K562 (cell line): Measurements from ENCODE around the gene ANKRD16. TPM values are rescaled to one million over a fixed set of nuclear protein-coding genes. Genes with fewer than 3 reads are reported as not detected.

Experiments
- CCAR2 ChIP-seq: fragments of 200-400 bp; formaldehyde crosslinking; IDR thresholded peaks from 2 replicates; pipeline ENCODE4 v1.6.1; 2017; ENCODE audit warnings: mild to moderate bottlenecking, low read depth, low read length
- FOS ChIP-seq: IDR thresholded peaks from 3 replicates; pipeline ENCODE4 v1.6.1; 2011; ENCODE audit not compliant: insufficient read length; ENCODE audit errors: extremely low read depth
- FOXA3 ChIP-seq, 2 experiments: fragments of 450-650 bp in 1 of 2; sonication (generic) in 1 of 2; formaldehyde crosslinking; IDR thresholded peaks in 1 of 2; conservative IDR thresholded peaks in 1 of 2; 2 replicates each; pipeline versions ENCODE4 v1.4.0 to v1.8.0; 2020 to 2022; ENCODE audit warnings: mild to moderate bottlenecking in 2 of 2, missing genetic modification reagents in 1 of 2
- RBM15 ChIP-seq: fragments of 200-400 bp; formaldehyde crosslinking; IDR thresholded peaks from 2 replicates; pipeline ENCODE4 v1.6.1; 2018; ENCODE audit warnings: mild to moderate bottlenecking, low read length, moderate library complexity; ENCODE audit not compliant: insufficient read depth
- RBM17 ChIP-seq: fragments of 200-400 bp; formaldehyde crosslinking; IDR thresholded peaks from 2 replicates; pipeline ENCODE4 v1.6.1; 2017; ENCODE audit warnings: low read depth, mild to moderate bottlenecking, low read length, borderline replicate concordance
- RNF219 ChIP-seq: fragments of 250-450 bp; sonication (Bioruptor Pico); IDR thresholded peaks from 2 replicates; pipeline ENCODE4 v1.5.0; 2022; ENCODE audit warnings: mild to moderate bottlenecking
- SAP30 ChIP-seq: fragments of 200-600 bp; sonication (generic); IDR thresholded peaks from 2 replicates; pipeline ENCODE4 v1.6.1; 2012; ENCODE audit warnings: borderline replicate concordance, low read depth, mild to moderate bottlenecking, moderate library complexity, low read length, control low read depth, inconsistent platforms; ENCODE audit not compliant: insufficient read depth, poor library complexity, severe bottlenecking
- SIN3B ChIP-seq: fragments of 450-650 bp; IDR thresholded peaks from 2 replicates; pipeline ENCODE4 v1.6.1; 2017; ENCODE audit warnings: low read depth, mild to moderate bottlenecking, moderate library complexity
- ZBTB17 ChIP-seq: fragments of 450-650 bp; formaldehyde crosslinking; IDR thresholded peaks from 2 replicates; pipeline ENCODE4 v1.4.0; 2020; ENCODE audit warnings: mild to moderate bottlenecking
- ZNF263 ChIP-seq: sonication (generic); formaldehyde crosslinking; IDR thresholded peaks from 2 replicates; pipeline ENCODE4 v1.8.0; 2022; ENCODE audit warnings: mild to moderate bottlenecking, missing genetic modification reagents, borderline replicate concordance
- ZSCAN29 ChIP-seq: fragments of 450-650 bp; IDR thresholded peaks from 2 replicates; pipeline ENCODE4 v1.6.1; 2017
- polyA plus RNA-seq, 8 experiments: library from polyadenylated mRNA; depleted of rRNA in 4 of 8; stranded (reverse) in 5 of 8; unstranded in 3 of 8; fragments of >200 nt; fragmentation: Nextera tagmentation in 2 of 8; fragmentation: Illumina TruSeq in 1 of 8; extraction: Ambion mirVana in 2 of 8; extraction: Trizol in 1 of 8; gene quantifications; 2 replicates each; pipeline versions ENCODE4 v1.2.1 to v1.2.3, GENCODE V29; 2011 to 2014; ENCODE audit warnings: inconsistent platforms in 1 of 8, missing spikeins in 1 of 8
- total RNA-seq, 7 experiments: library from RNA; depleted of rRNA in 6 of 7; stranded (reverse); fragments of >200 nt in 6 of 7; fragmentation: Illumina TruSeq in 2 of 7; extraction: Trizol in 2 of 7; gene quantifications; 2 replicates each; pipeline versions ENCODE4 v1.2.1 to v1.2.3, GENCODE V29; 2011 to 2021; ENCODE audit warnings: low replicate concordance in 1 of 7
- TF ChIP-seq, protein P1 (sequence below): fragments of 200-800 bp; sonication (Bioruptor generic); IDR thresholded peaks from 2 replicates; pipeline ENCODE4 v1.6.1; 2017; ENCODE audit warnings: missing genetic modification characterization, missing compliant biosample characterization
- TF ChIP-seq, protein P2 (sequence below): fragments of 250-450 bp; sonication (Bioruptor Pico); IDR thresholded peaks from 2 replicates; pipeline ENCODE4 v1.5.1; 2021; ENCODE audit warnings: mild to moderate bottlenecking
- TF ChIP-seq, protein P3 (sequence below): fragments of 250-450 bp; sonication (Bioruptor Pico); IDR thresholded peaks from 2 replicates; pipeline ENCODE4 v1.4.0; 2020

ANKRD16 gene
- total and polyA plus RNA-seq, 9 of the 15 experiments (the other 6 are each of a cell fraction or from before 2014, with no cell fraction given), result 1.5 to 16.0 (median 9.5) TPM

DNA sequence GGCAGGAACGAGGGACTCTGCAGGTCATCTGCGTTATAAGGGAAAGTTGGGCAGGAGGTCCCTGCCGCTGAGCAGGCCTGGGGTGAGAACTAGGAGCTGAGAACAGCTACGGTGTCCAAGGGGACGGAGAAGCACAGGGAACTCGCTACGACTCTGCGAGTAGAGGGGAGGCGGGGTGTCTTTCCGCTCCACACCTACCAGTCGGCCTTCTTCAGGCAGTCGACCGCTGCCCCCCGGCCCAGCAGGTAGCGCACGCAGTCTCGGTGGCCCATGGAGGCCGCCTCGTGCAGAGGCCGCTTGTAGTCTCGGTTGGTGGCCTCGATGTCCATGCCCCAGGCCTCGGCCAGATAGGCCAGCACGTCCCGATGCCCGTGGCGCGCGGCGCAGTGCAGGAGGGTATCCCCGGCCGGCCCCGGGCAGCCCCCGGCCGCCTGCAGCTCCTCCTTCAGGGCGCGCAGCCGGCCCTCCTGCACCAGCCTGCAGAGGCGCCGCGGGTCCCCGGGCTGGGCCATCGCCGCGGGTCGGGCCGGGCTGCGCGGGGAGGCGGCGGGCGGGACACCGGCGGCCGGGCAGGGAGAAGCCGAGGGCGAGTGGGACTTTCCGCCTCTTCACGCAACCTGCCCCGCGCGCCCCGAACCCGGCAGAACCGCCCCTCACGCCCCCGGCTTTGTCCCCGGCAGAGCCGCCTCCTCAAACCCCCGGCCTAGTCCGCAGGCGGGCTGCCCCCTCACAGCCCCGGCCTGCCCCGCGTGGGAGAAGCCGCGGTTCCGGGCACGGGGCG lies 660 bp downstream of the ANKRD16 start (continued):
- TF ChIP-seq, protein P1, sequence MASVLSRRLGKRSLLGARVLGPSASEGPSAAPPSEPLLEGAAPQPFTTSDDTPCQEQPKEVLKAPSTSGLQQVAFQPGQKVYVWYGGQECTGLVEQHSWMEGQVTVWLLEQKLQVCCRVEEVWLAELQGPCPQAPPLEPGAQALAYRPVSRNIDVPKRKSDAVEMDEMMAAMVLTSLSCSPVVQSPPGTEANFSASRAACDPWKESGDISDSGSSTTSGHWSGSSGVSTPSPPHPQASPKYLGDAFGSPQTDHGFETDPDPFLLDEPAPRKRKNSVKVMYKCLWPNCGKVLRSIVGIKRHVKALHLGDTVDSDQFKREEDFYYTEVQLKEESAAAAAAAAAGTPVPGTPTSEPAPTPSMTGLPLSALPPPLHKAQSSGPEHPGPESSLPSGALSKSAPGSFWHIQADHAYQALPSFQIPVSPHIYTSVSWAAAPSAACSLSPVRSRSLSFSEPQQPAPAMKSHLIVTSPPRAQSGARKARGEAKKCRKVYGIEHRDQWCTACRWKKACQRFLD, result no peak
- TF ChIP-seq CCAR2 (no peak), SIN3B (0 out of 2 replicates have a peak, but pooled peaks have one; percentile 31), RBM15 (no peak), RNF219 (CRISPR knock-in tag) (no peak), SAP30 (peak; percentile 44), FOS (no peak), ZSCAN29 (no peak), ZBTB17 (CRISPR knock-in tag) (no peak), FOXA3 (CRISPR knock-in tag; conservative IDR thresholded peaks at IDR 0.05 in 1 of 2, IDR thresholded peaks at IDR 0.05 in 1 of 2) (no peak; a peak in 1 of 4 replicates), RBM17 (no peak), ZNF263 (no peak)
- TF ChIP-seq, protein P2, sequence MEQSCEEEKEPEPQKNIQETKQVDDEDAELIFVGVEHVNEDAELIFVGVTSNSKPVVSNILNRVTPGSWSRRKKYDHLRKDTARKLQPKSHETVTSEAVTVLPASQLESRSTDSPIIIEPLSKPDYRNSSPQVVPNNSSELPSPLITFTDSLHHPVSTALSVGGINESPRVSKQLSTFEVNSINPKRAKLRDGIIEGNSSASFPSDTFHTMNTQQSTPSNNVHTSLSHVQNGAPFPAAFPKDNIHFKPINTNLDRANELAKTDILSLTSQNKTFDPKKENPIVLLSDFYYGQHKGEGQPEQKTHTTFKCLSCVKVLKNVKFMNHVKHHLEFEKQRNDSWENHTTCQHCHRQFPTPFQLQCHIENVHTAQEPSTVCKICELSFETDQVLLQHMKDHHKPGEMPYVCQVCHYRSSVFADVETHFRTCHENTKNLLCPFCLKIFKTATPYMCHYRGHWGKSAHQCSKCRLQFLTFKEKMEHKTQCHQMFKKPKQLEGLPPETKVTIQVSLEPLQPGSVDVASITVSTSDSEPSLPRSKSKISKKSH (CRISPR knock-in tag), result no peak
- TF ChIP-seq, protein P3, sequence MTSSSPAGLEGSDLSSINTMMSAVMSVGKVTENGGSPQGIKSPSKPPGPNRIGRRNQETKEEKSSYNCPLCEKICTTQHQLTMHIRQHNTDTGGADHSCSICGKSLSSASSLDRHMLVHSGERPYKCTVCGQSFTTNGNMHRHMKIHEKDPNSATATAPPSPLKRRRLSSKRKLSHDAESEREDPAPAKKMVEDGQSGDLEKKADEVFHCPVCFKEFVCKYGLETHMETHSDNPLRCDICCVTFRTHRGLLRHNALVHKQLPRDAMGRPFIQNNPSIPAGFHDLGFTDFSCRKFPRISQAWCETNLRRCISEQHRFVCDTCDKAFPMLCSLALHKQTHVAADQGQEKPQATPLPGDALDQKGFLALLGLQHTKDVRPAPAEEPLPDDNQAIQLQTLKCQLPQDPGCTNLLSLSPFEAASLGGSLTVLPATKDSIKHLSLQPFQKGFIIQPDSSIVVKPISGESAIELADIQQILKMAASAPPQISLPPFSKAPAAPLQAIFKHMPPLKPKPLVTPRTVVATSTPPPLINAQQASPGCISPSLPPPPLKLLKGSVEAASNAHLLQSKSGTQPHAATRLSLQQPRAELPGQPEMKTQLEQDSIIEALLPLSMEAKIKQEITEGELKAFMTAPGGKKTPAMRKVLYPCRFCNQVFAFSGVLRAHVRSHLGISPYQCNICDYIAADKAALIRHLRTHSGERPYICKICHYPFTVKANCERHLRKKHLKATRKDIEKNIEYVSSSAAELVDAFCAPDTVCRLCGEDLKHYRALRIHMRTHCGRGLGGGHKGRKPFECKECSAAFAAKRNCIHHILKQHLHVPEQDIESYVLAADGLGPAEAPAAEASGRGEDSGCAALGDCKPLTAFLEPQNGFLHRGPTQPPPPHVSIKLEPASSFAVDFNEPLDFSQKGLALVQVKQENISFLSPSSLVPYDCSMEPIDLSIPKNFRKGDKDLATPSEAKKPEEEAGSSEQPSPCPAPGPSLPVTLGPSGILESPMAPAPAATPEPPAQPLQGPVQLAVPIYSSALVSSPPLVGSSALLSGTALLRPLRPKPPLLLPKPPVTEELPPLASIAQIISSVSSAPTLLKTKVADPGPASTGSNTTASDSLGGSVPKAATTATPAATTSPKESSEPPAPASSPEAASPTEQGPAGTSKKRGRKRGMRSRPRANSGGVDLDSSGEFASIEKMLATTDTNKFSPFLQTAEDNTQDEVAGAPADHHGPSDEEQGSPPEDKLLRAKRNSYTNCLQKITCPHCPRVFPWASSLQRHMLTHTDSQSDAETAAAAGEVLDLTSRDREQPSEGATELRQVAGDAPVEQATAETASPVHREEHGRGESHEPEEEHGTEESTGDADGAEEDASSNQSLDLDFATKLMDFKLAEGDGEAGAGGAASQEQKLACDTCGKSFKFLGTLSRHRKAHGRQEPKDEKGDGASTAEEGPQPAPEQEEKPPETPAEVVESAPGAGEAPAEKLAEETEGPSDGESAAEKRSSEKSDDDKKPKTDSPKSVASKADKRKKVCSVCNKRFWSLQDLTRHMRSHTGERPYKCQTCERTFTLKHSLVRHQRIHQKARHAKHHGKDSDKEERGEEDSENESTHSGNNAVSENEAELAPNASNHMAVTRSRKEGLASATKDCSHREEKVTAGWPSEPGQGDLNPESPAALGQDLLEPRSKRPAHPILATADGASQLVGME (CRISPR knock-in tag), result no peak
